GM23338 (cell line): ENCODE measurements around the gene GRID1. TPM values are rescaled to one million over a fixed set of nuclear protein-coding genes. Genes with fewer than 3 reads are reported as not detected.

Experiments used
- ATAC-seq: fragments of 200-7000 bp; cut with Tn5 transposase; 3 replicates; pipeline ENCODE4 v1.9.1; 2020
- DNase-seq: peaks from one replicate; pipeline ENCODE4 v3.0.0-alpha.2; 2015; ENCODE audit warnings: low spot score
- H2AFZ ChIP-seq: fragments of 200-600 bp; sonication (generic); 2 replicates; pipeline ENCODE4 v1.8.0; 2016; ENCODE audit warnings: antibody characterized with exemption, mild to moderate bottlenecking, moderate library complexity
- H3F3A ChIP-seq: fragments of 200-600 bp; sonication (generic); replicated peaks from 2 replicates; pipeline ENCODE4 v1.8.0; 2017; ENCODE audit warnings: antibody characterized with exemption, mixed run types, low read depth
- H3K27ac ChIP-seq: fragments of 200-600 bp; sonication (generic); 2 replicates; pipeline ENCODE4 v1.6.1; 2016; ENCODE audit warnings: low read depth
- H3K27me3 ChIP-seq: fragments of 200-600 bp; sonication (generic); 2 replicates; pipeline ENCODE4 v1.8.0; 2016; ENCODE audit warnings: mild to moderate bottlenecking, mixed run types, moderate library complexity; ENCODE audit not compliant: insufficient read depth
- H3K36me3 ChIP-seq: fragments of 200-600 bp; sonication (generic); 2 replicates; pipeline ENCODE4 v1.8.0; 2016; ENCODE audit warnings: mild to moderate bottlenecking; ENCODE audit not compliant: insufficient read depth
- H3K4me1 ChIP-seq: fragments of 200-600 bp; sonication (generic); 2 replicates; pipeline ENCODE4 v1.8.0; 2016; ENCODE audit warnings: mild to moderate bottlenecking, moderate library complexity; ENCODE audit not compliant: insufficient read depth
- H3K4me2 ChIP-seq: fragments of 200-600 bp; sonication (generic); 2 replicates; pipeline ENCODE4 v1.7.1; 2017; ENCODE audit warnings: mixed run types
- H3K4me3 ChIP-seq: fragments of 200-600 bp; sonication (generic); 2 replicates; pipeline ENCODE4 v1.6.1; 2016; ENCODE audit warnings: mixed run types
- H3K79me2 ChIP-seq: fragments of 200-600 bp; sonication (generic); replicated peaks from 2 replicates; pipeline ENCODE4 v1.8.0; 2017; ENCODE audit warnings: mild to moderate bottlenecking; ENCODE audit not compliant: insufficient read depth
- H3K9me2 ChIP-seq: fragments of 200-600 bp; sonication (generic); 2 replicates; pipeline ENCODE4 v1.8.0; 2017; ENCODE audit not compliant: insufficient read depth
- H4K20me1 ChIP-seq: fragments of 200-600 bp; sonication (generic); replicated peaks from 2 replicates; pipeline ENCODE4 v1.8.0; 2017; ENCODE audit warnings: mild to moderate bottlenecking; ENCODE audit not compliant: insufficient read depth
- H3K27ac Mint-ChIP-seq: 2 replicates; pipeline ENCODE4 v1.8.0; 2020; ENCODE audit warnings: inconsistent platforms, mild to moderate bottlenecking, moderate library complexity, mixed read lengths
- H3K27me3 Mint-ChIP-seq: 3 replicates; pipeline ENCODE4 v1.8.0; 2022; ENCODE audit warnings: low read depth, mild to moderate bottlenecking, moderate library complexity, mixed read lengths, inconsistent platforms; ENCODE audit not compliant: insufficient read depth, poor library complexity
- H3K36me3 Mint-ChIP-seq: 3 replicates; pipeline ENCODE4 v1.8.0; 2021; ENCODE audit warnings: low read depth, mild to moderate bottlenecking, inconsistent platforms, moderate library complexity, mixed read lengths
- H3K4me1 Mint-ChIP-seq: 3 replicates; pipeline ENCODE4 v1.8.0; 2020; ENCODE audit warnings: mild to moderate bottlenecking, inconsistent platforms, mixed read lengths
- H3K4me3 Mint-ChIP-seq: 3 replicates; pipeline ENCODE4 v1.8.0; 2021; ENCODE audit warnings: moderate library complexity, mild to moderate bottlenecking, inconsistent platforms, mixed read lengths
- H3K9me3 Mint-ChIP-seq: 3 replicates; pipeline ENCODE4 v1.8.0; 2020; ENCODE audit warnings: moderate library complexity, mild to moderate bottlenecking, inconsistent platforms, mixed read lengths
- CREB1 ChIP-seq: fragments of 250-450 bp; sonication (Bioruptor Pico); IDR thresholded peaks from 2 replicates; pipeline ENCODE4 v1.5.0; 2020; ENCODE audit warnings: low read depth, mild to moderate bottlenecking, moderate library complexity
- CTCF ChIP-seq, 2 experiments: fragments of 200-600 bp in 1 of 2; sonication (generic) in 1 of 2; conservative IDR thresholded peaks; 2 replicates each; pipeline versions ENCODE4 v1.5.1 to v1.6.1; 2016 to 2017; ENCODE audit warnings: antibody characterized with exemption in 2 of 2, low read depth in 2 of 2, mild to moderate bottlenecking in 2 of 2, moderate library complexity in 1 of 2
- ETS1 ChIP-seq: IDR thresholded peaks from 2 replicates; pipeline ENCODE4 v1.6.1; 2016; ENCODE audit warnings: antibody characterized with exemption
- EZH2 ChIP-seq: fragments of 200-600 bp; sonication (generic); IDR thresholded peaks from one replicate; pipeline ENCODE4 v1.8.0; 2017; ENCODE audit warnings: antibody characterized with exemption, mild to moderate bottlenecking, low read depth; ENCODE audit not compliant: unreplicated experiment
- EZH2phosphoT487 ChIP-seq: fragments of 200-600 bp; sonication (generic); IDR thresholded peaks from one replicate; pipeline ENCODE4 v1.8.1; 2018; ENCODE audit warnings: antibody characterized with exemption; ENCODE audit not compliant: unreplicated experiment
- JUNB ChIP-seq: IDR thresholded peaks from one replicate; pipeline ENCODE4 v1.6.1; 2016; ENCODE audit warnings: antibody characterized with exemption; ENCODE audit not compliant: unreplicated experiment
- REST ChIP-seq: IDR thresholded peaks from one replicate; pipeline ENCODE4 v1.6.1; 2018; ENCODE audit warnings: antibody characterized with exemption; ENCODE audit not compliant: unreplicated experiment
- STAT1 ChIP-seq: IDR thresholded peaks from one replicate; pipeline ENCODE4 v1.6.1; 2016; ENCODE audit warnings: antibody characterized with exemption; ENCODE audit not compliant: unreplicated experiment
- ZNF114 ChIP-seq: fragments of 250-450 bp; sonication (Bioruptor Pico); IDR thresholded peaks from 2 replicates; pipeline ENCODE4 v1.5.0; 2020; ENCODE audit warnings: mild to moderate bottlenecking, moderate library complexity
- ZNF331 ChIP-seq: fragments of 250-450 bp; sonication (Bioruptor Pico); IDR thresholded peaks from 2 replicates; pipeline ENCODE4 v1.5.0; 2020; ENCODE audit warnings: low read depth, mild to moderate bottlenecking, moderate library complexity
- ZNF462 ChIP-seq: fragments of 250-450 bp; sonication (Bioruptor Pico); IDR thresholded peaks from 2 replicates; pipeline ENCODE4 v1.5.0; 2020; ENCODE audit warnings: mild to moderate bottlenecking, moderate library complexity
- polyA plus RNA-seq: library from polyadenylated mRNA; unstranded; fragments of >200 nt; fragmentation: Nextera tagmentation; extraction: Ambion mirVana; gene quantifications from 2 replicates; pipeline ENCODE4 v1.2.1, GENCODE V29; 2016
- total RNA-seq: library from RNA; depleted of rRNA; stranded (reverse); fragments of >200 nt; shearing (Covaris generic); gene quantifications from 2 replicates; pipeline ENCODE4 v1.2.3, GENCODE V29; 2014

Gene GRID1
- total and polyA plus RNA-seq, 2 experiments from 2014 or later, result 0.14 to 0.15 TPM

GRCh38 chr10:86019141-86019540 is 347.5 kb downstream of the GRID1 start:
- no peak for TF ChIP-seq STAT1
- no peak for TF ChIP-seq CREB1
- no peak for TF ChIP-seq CTCF (conservative IDR thresholded peaks at IDR 0.05; ENCODE audit: low read depth in 2 of 2)
- TF ChIP-seq EZH2phosphoT487, result no peak
- TF ChIP-seq ETS1, result no peak
- no peak for TF ChIP-seq JUNB
- no peak for TF ChIP-seq REST
- no peak for TF ChIP-seq ZNF114 (CRISPR knock-in tag)
- TF ChIP-seq EZH2, result no peak
- no peak for TF ChIP-seq ZNF462 (CRISPR knock-in tag)
- TF ChIP-seq ZNF331 (CRISPR knock-in tag), result no peak
- peaks cover 4% of the 10 kb centered on the region; the same call in 2 of the 3 replicates for H3K36me3 Mint-ChIP-seq
- no peaks in the 10 kb centered on the region for H3K36me3 ChIP-seq
- H3K79me2 ChIP-seq, result no peaks in the 10 kb centered on the region
- no peak overlapping the region for H3K27ac Mint-ChIP-seq
- no peaks in the 10 kb centered on the region for H3K4me1 Mint-ChIP-seq
- H3K4me2 ChIP-seq, result no peak overlapping the region
- H3F3A ChIP-seq, result no peaks in the 10 kb centered on the region
- H3K9me3 Mint-ChIP-seq, result peaks cover 86% of the 10 kb centered on the region
- H4K20me1 ChIP-seq, result no peaks in the 10 kb centered on the region
- H3K27ac ChIP-seq, result no peak overlapping the region
- H3K9me2 ChIP-seq, result no peaks in the 10 kb centered on the region
- H3K4me3 ChIP-seq, result no peak overlapping the region
- no peaks in the 10 kb centered on the region for H3K27me3 ChIP-seq
- DNase-seq, result no peak
- H3K4me1 ChIP-seq, result no peaks in the 10 kb centered on the region
- ATAC-seq, result no peak
- no peak overlapping the region for H3K4me3 Mint-ChIP-seq
- no peak overlapping the region for H2AFZ ChIP-seq
- peaks cover 3% of the 10 kb centered on the region for H3K27me3 Mint-ChIP-seq
